Activated CD8-positive, alpha-beta memory T cell treated with anti-CD3 and anti-CD28 coated beads, Interleukin-2, amount 50 U/mL, for 1 hour (primary cell): ENCODE data around the gene CLPTM1L.
"Not testable (repeated sequence)": the region's sequence is repeated elsewhere in the genome, so short reads cannot be mapped to it uniquely, and the experiment has no call there.

Experiments used
- DNase-seq: peaks from one replicate; pipeline ENCODE4 v3.0.0-alpha.2; 2020; ENCODE audit errors: extremely low read depth

Gene CLPTM1L

DNA sequence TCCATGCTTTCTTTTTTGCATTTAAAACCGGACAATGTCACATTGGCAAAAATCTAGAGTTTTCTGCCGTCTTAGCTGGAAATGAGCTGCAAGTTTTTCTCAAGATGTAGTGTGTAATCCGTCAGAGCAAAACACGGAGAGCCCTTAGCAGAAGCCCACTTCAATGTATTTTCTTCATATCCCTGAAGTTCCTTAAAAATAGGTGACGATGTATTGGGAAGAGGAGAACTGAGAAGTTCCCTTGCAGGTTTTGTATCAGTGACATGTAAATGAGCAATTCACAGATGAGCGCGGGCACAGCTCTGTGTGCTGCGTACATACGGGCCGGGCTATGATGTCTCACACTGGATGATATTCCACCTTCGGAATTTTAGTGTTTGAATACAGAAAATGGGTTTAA is 14.8 kb upstream of the CLPTM1L start:
- no peak for DNase-seq

DNA sequence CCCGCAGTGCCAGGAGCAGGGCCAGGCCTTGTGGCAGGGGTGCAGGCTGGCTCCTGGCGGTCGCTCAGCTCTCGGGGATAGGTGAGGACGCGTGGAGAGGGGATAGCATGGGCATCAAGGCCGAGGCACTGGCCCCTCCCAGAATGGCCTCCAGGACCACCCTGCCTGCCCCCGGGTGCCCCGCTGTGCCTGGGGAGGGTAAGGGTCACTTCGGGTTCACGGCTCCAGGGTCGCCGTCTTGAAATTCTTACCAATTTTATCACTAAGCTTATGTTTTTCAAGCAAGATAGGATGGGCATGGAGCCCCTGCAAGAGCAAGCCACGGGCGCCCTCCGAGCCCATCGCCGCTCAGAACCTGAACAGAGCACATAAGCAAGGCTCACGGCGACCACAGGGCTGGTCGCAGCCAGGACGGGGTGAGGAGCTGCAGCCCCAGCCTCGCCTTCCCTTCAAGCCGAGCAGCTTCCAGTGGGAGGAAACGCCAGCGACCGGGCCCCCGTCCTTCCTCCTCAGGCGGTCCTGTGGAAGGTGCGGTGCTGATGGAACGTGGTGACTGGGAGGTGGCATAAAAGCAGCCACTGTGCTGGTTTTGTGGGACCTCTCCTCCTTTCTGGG is 14.2 kb upstream of the CLPTM1L start:
- DNase-seq, result no peak

DNA sequence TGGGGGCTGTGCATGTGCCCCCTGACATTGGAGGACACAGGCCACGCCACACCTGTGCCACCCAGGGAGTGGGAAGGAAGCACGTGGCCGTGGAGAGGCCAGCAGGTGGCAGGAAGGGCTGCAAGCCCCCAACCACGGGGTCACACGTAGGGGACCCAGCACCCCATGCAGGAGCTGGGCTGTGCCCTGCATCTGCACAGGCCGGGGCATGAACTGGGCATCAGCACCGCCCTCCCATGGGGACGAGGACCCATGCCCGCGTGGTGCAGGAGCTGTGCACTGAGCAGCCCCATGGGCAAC is 13.8 kb upstream of the CLPTM1L start:
- no peak for DNase-seq

DNA sequence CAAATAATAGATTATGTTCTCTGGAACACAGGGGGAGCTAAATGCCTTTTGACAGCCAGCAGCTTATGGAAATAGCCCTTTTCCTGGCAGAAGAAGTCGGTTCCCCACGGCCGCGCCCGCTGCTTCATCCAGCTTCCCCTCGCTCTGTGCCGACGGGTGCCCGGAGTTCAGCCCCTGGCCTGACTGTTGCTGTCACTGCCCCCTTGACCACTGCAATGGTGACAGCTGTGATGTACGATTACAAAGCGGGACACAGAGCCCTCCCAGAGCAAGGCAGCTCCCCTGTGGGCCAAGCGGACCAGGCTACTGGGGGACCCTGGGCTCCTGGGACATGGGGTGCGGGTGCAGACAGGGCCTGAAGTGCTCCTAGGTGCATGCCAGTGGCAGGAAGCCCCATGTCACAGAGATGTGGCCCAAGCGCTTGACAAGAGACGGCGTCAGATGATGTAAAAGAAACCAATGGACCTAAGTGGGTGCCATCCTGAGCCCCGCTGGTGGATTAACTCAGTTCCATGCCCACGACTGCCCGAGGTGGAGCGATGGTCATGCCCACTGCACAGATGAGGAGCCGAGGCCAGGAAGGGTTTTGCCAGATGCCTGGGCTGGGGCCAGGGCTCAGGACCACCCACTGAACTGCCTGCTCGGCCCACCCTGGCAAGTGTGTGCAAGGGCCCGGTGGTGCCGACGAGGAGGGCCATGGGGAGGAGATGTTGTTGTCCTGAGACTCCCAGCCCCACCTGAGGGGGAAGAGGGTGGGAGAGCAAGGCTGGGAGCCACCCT is 13.2 kb upstream of the CLPTM1L start:
- DNase-seq, result no peak

DNA sequence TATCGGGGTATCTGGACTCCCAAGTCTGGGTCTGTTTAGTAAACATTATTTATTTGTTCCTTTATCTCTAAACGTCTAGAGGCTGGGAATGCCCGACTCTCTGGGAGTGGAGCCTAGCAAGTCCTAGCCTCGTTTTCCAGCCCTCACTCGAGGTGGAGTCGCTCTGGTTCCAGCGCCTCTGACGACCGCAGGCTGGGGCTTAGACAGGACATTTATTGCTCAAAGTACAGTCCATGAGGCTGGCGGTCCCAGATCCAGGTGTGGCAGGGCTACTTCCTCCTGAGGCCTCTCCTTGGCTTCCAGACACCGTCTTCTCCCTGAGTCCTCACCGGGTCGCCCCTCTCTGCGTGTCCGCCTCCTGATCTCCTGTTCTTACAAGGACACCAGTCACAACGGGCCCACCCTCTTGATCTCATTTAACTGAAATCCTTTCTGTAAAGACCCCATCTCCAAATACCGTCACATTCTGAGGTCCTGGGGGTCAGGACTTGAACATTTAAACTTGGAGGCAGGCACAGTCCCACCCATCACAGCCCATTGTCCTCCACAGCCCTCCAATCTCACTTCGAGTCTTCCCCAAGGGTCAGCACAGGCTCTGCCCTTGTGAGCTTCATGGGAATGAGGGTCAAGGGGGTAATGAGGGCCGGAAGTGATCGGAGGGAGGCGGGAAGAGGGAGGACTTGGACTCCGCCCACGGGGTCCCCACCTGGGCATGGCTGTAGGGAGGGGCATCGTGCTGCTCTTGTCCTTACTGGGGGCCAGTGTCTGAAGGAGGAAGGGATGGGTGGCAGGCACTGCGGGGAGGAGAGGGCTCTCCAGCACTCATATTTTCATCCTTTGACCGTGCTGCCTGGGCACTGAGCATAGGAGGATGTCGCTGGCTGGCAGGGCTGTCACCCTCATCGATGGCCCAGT is 12.2 kb upstream of the CLPTM1L start:
- DNase-seq, result no peak

DNA sequence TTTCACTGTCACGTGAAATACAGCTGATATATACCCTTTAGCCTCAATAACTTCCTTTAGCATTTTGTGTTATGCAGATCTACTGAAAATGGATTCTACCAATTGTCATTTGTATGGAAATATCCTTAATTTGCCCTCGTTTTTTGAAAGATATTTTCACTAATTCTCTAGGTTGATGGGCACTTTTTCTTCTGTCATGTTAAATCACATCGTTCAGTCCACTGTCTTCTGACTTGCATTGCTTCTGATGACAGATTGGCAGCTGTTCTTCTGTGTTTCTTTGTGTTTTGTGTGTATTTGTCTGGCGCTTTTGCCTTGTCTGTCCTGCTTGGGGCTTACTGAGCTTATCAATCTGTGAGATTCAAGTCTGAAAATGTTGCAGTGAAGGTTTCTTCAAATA is 9.7 kb upstream of the CLPTM1L start:
- DNase-seq, result no peak

DNA sequence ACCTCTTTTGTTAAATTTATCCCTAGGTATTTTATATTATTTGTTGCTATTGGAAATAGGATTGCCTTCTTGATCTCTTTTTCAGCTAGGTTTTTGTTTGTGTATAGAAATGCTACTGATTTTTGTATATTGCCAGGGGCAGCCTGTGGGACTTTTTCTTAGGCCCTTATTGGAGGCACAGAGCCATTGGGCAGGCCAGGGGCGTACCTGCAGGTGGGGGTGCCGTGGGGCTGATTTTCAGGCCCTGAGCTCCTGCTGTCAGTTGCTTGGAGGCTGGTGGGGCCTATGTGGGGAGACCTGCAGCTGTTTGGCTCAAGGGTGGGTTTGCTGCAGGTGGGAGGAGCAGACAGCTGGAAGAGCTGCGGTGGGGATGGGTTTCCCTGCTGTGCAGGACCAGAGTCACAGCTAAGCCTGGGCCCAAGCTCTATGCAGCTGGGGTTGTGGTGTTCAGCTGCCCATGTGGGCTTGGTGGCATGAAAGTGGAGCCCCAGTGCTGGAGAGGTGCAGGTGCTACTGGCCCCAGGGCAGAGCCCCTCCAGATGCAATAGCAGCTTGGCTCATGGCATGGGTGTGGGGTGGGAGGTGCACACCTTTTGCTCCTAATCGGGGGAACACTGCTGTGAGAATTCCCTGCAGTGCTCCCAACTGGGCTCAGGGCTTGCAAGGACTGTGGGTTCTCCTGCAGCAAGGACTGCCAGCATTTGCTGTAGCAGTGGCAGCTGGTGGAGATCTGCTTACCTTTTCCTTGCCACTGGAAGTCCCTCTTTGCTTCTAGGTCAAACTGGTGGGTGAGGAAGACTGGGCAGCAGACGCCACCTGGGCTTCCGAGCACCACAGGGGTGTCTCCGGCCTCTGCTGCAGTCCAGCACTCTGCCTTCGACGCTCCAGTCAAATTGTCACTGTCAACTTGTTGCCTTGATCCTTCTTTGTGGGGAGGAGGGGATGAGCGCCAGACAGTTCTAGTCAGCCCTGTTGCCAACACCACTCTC is 7.6 kb upstream of the CLPTM1L start:
- no peak for DNase-seq

DNA sequence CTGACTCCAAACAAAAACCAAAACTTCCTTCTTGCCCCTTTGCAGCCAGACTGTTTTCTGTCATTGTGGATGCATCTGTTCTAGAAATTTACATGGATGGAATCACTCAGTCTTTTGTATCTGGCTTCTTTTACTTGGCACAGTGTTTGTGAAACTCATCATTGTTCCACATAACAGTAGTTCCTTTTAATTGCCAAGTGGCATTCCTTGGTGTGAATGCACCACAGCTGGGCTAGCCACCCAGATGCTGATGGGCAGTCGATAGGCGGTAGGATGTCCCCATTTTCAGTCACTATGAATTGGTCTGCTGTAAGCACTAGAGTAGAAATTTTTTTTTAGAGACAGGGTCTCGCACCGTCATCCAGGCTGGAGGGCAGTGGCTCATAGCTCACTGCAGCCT is 6.3 kb upstream of the CLPTM1L start:
- DNase-seq, result no peak

DNA sequence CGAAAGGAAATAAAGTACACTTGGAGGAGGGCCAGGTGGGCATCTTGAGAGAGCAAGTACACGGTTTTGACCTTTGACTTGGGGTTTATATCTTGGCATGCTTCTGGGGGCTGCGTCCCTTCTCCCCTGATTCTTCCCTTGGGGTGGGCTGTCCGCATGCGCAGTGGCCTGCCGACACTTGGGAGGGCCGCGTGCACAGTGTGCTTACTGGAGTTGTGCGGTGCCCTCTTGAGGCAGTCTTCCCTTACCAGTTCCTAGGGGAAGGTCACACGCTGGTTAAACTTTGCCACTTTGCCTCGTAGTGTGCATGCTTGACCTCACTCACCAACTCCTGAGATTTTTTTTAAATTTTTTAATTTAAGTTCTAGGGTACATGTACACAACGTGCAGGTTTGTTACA is 4.3 kb upstream of the CLPTM1L start:
- no peak for DNase-seq

DNA sequence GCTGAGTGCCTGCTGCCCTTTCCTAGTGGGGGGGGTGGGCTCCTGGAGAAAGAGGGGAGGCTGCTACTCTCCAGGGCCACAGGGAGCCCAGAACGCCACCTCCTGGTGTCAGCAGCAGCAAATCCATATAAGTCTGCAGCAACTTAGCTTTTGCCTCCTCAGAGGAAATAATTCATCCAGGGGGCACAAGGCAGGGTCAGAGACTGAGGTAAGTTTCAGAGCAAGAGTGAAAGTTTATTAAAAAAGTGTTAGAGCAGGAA is 4.0 kb upstream of the CLPTM1L start:
- DNase-seq, result no peak

DNA sequence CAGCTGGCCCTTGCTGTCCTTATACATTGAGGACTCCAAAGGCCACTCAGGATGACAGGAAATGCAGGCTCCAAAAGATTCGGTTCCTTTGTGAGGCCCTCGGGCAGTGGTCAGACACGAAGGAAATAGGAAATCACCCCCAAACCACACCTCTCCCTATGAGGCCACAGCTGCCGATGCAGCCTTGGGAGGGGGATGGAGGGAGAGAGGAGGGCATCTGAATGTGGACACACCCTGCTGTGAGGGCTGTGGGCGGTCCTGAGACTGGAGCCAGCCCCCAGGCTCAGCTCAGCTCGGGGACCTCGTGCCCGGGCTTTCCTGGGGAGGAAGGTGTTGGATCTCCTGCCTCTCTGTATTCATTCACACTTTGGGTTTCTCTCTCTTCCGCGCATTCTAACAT is 2.7 kb upstream of the CLPTM1L start:
- no peak for DNase-seq

DNA sequence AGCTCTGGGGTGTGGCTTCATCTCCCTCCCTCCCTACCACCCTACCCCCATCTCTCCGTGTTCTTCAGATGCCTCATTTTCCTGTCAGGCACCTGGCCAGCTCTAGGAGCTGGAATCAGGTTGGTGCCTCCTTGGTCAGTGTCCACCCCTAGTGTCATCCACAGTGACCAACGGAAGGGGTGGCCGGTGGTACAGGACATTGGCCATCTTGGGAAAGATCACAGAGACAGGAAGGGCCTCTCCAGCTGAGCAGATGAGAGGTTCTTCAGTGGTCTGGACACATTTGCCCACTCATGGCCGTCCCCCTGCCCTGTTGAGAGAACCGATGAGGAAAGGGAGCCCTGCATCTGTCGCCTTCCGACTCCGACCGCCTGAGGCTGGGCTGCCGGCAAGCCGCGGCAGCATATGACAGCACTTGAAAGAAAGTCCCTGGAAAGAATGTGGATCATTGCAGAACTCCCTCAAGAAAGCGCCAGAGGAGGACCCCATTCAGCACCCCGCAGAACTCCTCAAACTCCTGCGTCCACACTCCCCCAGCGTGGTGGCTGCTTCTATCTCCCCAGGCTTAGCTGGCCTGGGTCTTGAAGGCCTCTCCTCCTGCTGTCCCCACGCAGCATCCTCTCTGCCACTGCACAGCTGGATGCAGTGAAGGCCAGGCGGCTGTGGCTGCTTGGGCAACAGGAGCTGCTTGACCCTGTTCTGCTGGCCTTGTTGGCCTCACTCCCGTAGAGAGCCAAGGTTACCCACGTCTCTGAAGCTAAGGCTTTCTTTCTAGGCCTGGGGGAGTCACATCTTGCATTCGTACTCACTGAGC is 1.9 kb upstream of the CLPTM1L start:
- no peak for DNase-seq

DNA sequence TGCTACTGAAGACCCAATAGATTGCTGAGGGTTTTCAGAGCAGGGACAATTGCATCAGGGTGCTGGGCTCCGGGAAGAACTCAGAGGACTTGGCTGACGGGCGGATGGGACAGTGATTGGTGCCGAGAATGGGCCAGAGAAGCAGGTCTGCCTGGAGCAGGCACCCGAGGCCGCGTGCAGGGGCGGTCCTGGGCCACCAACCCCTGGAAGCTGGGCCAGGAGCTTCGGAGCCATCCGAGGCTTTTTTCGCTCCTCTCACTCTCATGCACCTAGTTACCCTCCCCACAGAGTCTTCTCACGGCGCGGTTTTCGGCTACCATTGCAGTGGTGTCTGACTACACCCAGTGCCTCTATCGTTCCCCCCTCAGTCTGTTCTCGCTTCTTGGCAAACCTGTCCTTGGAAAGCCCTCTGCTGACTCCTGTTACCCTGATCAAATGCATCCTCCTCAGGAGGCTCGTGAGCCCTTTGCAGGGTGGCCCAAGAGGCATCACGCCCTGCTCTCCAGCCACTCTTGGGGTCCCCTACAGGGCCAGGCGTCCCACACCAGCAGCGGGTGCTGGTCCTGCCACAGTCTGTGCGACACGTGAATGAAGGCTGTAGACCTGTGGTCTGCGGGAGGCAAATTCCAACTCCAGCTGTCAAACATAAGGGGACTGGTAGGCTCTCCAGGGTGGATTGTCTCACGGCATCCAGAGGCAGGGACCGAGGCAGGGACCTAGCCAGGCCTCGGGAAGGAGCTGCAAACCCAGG is 1.2 kb upstream of the CLPTM1L start:
- no peak for DNase-seq

DNA sequence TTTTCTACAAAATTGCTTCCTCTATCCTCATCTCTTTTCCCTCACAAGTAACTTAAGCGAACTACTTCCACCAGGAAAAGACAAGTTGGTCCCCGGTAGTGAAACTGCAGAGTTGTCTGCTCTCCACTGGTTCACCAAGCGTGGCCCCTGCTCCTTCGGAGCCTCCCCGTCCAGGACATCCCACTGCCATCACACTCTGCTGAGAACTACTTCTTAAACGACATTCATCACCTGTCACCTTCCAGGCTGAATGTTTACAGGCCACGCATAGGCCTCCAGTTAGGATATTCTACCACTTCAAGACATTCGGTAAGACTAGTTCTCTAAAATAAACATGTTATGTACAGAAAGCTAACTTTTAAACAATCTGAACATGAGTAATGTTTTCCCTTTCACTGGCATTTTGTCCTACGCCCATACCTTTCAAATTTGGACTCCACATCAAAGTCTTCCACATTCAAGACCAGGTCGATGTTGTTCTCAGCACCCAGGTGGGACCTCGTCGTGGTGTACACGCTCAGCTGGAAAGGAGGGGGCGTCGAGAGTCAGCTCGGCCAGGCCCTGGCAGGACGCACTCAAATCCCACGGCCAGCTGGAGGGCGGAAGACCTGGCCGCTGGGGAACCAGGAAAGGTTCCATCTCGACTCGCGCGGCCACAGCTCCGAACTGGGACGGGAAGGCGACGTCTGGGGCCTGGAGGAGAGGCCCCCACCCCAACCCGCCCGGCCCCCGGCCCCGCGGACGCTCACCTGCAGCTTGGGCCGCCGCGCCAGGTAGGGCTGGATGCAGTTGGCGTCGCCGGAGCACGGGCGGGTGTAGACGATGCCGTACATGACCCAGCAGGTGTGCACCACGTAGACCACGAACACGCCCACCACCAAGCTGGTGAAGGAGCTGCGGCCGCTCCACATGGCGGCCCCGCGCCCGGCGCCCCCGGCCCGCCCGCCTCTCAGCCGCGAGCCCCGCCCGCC is 683 bp downstream of the CLPTM1L start:
- no peak for DNase-seq

DNA sequence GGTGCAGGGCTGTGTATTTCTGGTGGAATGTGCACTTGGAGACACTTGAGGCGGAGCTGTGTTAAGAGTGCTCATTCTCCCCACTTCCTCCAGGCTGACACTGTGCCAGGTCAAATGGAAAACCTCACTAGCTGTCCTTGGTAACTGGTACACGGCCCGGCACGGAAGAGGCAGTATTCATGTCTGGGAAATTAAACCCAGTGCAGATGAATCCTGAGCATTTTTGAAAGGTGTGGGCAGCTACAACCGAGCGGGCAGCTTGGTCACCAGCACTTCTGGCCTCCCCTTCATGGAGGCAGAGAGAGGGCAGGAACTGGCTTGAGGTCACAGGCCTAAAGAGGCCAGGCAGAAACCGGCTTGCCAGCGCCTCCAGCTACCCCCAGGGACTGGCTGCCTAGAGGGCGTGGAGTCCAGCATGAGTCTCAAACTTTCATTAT is 1.6 kb downstream of the CLPTM1L start:
- DNase-seq, result no peak

DNA sequence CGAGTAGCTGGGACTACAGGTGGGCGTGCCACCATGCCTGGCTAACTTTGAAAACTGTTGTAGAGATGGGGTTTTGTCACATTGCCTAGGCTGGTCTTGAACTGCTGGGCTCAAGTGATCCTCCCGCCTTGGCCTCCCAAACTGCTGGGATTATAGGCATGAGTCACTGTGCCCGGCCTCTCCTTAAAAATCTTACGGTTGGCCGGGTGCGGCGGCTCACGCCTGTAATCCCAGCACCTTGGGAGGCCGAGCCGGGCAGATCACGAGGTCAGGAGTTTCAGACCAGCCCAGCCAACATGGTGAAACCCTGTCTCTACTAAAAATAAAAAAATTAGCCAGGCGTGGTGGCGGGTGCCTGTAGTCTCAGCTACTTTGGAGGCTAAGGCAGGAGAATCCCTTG is 2.2 kb downstream of the CLPTM1L start:
- DNase-seq, result not testable (repeated sequence)

DNA sequence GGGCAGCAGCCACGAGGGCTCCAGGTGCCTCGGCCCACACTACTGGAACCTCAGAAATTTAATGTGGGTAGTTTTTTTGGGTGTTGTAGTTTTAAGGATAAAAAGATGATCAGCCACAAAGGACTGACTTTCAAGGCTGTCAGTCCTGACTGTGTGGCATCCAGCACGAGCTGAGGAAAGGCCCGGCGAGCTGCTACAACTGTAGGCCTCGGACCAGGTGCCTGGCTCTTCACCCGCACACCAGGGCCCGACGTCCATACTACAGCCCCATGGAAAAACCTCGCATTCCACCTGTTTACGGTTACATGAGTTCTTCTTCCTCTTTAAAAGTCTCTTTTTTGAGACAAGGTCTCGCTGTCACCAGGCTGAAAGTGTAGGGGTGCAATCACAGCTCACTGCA is 2.6 kb downstream of the CLPTM1L start:
- DNase-seq, result no peak

DNA sequence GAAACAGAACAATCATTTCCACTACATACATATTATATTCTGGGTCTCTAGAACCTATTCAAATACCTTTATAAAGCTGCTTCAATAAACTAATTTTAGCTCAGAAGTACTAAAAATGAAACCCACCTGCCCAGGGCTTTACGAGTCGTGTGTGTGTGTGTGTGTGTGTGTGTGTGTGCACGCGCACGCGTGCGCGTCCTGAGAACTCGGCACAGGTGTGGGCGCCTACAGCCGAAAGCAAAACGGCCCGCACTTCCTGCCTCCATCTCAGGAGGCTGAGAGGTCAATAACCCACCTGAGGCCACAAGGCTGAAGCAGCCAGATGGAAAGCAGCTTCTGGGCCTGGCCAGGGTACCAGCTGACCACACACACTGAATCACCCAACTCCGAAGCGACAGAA is 3.0 kb downstream of the CLPTM1L start:
- no peak for DNase-seq

DNA sequence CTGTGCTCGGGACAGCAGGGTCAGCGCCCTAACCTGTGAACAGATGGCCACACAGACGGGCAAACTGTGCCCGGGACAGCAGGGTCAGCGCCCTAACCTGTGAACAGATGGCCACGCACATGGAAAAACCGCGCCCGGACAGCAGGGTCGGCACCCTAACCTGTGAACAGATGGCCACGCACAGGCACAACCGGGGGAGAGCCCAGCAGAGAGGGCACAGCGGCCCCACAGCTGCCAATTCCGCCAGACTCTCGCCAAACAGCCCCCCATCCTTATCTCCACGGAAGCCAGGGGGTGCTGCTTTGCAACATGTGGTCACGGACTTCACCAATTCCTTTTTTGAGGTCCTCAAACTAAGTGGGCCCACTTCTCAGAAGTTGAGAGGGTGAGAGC is 5.1 kb downstream of the CLPTM1L start:
- DNase-seq, result not testable (repeated sequence)
